Uterus (tissue), 4 donors: Measurements from ENCODE around the gene CRYZ. TPM values are rescaled to one million over a fixed set of nuclear protein-coding genes. Genes with fewer than 3 reads are reported as not detected.
A peak's percentile ranks its signal among the peaks of the same experiment; 100 is the strongest.

Experiments
- DNase-seq, 2 donors: peaks; one replicate each; pipeline ENCODE4 v3.0.0-alpha.2; 2019 to 2020
- H3K27ac ChIP-seq, 2 donors: fragments of 200-600 bp; sonication (generic); 1 replicate in 1 of 2; 2 replicates in 1 of 2; pipeline ENCODE4 v1.5.1; 2016 to 2018
- H3K27me3 ChIP-seq, 2 donors: fragments of 200-600 bp; sonication (generic); one replicate each; pipeline ENCODE4 v1.5.1; 2018 to 2019; ENCODE audit warnings: control low read depth in 1 of 2
- H3K36me3 ChIP-seq, 2 donors: fragments of 200-600 bp; sonication (generic); one replicate each; pipeline ENCODE4 v1.5.1; 2019; ENCODE audit warnings: control low read depth in 1 of 2
- H3K4me1 ChIP-seq, 2 donors: fragments of 200-600 bp; sonication (generic); one replicate each; pipeline ENCODE4 v1.5.1; 2018 to 2019; ENCODE audit warnings: control low read depth in 1 of 2
- H3K4me3 ChIP-seq, 2 donors: fragments of 200-600 bp; sonication (generic); 1 replicate in 1 of 2; 2 replicates in 1 of 2; pipeline ENCODE4 v1.5.1; 2018 to 2019; ENCODE audit warnings: mild to moderate bottlenecking in 1 of 2
- H3K9me3 ChIP-seq, 2 donors: fragments of 200-600 bp; sonication (generic); one replicate each; pipeline ENCODE4 v1.5.1; 2019; ENCODE audit warnings: control low read depth in 1 of 2
- POLR2A ChIP-seq, 2 donors: fragments of 450-650 bp; IDR thresholded peaks; one replicate each; pipeline ENCODE4 v1.6.1; 2016; ENCODE audit warnings: antibody characterized with exemption in 2 of 2, mild to moderate bottlenecking in 1 of 2, moderate library complexity in 1 of 2
- intact Hi-C: fragments of 100-400 bp; cut with DNase I; formaldehyde crosslinking; loops from one replicate; pipeline ENCODE4 v1.15.1; 2023; ENCODE audit warnings: low total_unique reads
- total RNA-seq, 4 donors: library from RNA; depleted of rRNA in 3 of 4; stranded (reverse); fragments of >200 nt in 3 of 4; gene quantifications; one replicate each; pipeline versions ENCODE4 v1.1.0 to v1.2.4, GENCODE V29; 2014 to 2023
- TF ChIP-seq, protein P1 (sequence below), 4 experiments: fragments of 200-600 bp in 2 of 4; fragments of 450-650 bp in 2 of 4; sonication (generic) in 2 of 4; IDR thresholded peaks; one replicate each; pipeline ENCODE4 v1.5.1; 2016 to 2019; ENCODE audit warnings: antibody characterized with exemption in 4 of 4, mild to moderate bottlenecking in 2 of 4, moderate library complexity in 1 of 4
- donor health status: DM: yes; HTN: yes; CAD: no.

Gene CRYZ
- total RNA-seq, 4 donors from 2014 or later: 22.4 to 53.7 (median 36.4) TPM

DNA sequence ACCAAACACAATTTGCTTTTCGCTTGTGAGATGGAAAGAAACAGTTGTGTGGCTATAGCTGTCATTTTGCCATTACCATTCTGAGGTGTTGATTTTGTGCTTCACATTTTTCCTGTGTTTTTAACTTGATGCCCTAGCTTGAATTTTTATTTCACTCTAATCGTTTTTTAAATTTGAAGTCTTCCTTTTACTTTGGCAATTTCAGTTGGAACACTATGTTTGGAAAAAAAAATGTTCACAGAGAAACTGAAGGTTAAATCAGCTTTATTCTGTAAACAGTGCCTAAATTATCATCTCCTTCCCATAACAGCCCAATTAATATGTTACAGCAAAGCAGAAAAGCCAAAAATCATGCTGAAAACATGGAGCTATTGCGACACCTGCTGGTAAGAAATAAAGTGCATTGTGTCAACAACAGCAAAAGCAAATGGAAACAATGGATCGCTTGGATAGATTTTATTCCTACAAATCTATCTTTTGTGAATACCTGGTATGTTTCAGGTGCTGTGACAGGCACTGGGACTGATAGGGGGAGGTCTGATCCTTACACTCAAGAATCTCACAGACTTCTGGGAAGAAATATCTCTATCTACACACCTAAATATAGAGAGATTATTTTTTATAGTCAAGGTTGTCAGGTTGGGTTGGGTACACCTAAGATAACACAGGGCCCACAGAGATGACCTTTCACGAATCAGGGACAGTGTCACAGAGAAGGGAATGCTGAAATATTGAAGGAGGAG, 43.1 kb downstream of the CRYZ start:
- Histone ChIP-seq H3K9me3 (no peaks in the 10 kb centered on the region), H3K4me3 (no peak overlapping the region), H3K36me3 (no peaks in the 10 kb centered on the region), H3K27me3 (no peaks in the 10 kb centered on the region), H3K4me1 (no peaks in the 10 kb centered on the region), H3K27ac (no peak overlapping the region)
- intact Hi-C loops: no loop called here
- TF ChIP-seq POLR2A (IDR thresholded peaks at IDR 0.05): no peak
- TF ChIP-seq, protein P1, sequence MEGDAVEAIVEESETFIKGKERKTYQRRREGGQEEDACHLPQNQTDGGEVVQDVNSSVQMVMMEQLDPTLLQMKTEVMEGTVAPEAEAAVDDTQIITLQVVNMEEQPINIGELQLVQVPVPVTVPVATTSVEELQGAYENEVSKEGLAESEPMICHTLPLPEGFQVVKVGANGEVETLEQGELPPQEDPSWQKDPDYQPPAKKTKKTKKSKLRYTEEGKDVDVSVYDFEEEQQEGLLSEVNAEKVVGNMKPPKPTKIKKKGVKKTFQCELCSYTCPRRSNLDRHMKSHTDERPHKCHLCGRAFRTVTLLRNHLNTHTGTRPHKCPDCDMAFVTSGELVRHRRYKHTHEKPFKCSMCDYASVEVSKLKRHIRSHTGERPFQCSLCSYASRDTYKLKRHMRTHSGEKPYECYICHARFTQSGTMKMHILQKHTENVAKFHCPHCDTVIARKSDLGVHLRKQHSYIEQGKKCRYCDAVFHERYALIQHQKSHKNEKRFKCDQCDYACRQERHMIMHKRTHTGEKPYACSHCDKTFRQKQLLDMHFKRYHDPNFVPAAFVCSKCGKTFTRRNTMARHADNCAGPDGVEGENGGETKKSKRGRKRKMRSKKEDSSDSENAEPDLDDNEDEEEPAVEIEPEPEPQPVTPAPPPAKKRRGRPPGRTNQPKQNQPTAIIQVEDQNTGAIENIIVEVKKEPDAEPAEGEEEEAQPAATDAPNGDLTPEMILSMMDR (IDR thresholded peaks at IDR 0.05): peak; percentile 70 to 86 (median 83)
- DNase-seq: peak; percentile 24 to 45

DNA sequence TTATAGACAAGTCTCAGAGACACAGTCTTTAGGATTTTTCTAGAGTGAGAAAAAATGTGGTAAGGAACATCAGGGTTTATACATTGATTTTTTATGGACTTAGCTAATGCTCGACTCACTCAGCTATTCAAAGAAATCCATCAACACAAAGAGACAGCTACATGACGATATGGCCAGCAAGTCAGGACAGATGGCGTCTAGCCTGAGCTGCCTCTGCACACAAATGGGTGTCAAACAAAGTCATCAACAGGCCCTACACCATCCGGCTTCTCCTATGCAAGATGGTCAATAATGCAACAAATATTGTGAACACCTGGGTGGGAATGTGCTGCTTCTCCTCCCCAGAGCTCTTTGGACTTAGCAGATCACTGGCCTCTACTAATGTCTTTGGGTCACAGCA, 45.9 kb downstream of the CRYZ start:
- H3K4me3 ChIP-seq: no peak overlapping the region
- intact Hi-C loops: no loop called here
- H3K9me3 ChIP-seq: no peaks in the 10 kb centered on the region
- H3K4me1 ChIP-seq: no peaks in the 10 kb centered on the region
- no peak for DNase-seq
- no peaks in the 10 kb centered on the region for H3K27me3 ChIP-seq
- H3K36me3 ChIP-seq: no peaks in the 10 kb centered on the region
- TF ChIP-seq, protein P1 (IDR thresholded peaks at IDR 0.05): no peak
- no peak for TF ChIP-seq POLR2A (IDR thresholded peaks at IDR 0.05)
- no peak overlapping the region for H3K27ac ChIP-seq

- no peak for TF ChIP-seq POLR2A (IDR thresholded peaks at IDR 0.05)
- TF ChIP-seq, protein P1 (IDR thresholded peaks at IDR 0.05): no peak
- Histone ChIP-seq H3K4me3 (no peak overlapping the region), H3K9me3 (no peaks in the 10 kb centered on the region), H3K36me3 (no peaks in the 10 kb centered on the region), H3K27me3 (no peaks in the 10 kb centered on the region), H3K27ac (no peak overlapping the region), H3K4me1 (no peaks in the 10 kb centered on the region)
- no peak for DNase-seq
- intact Hi-C loops: no loop called here
Measured at GRCh38 chr1:74684301-74684700, 48.5 kb downstream of the CRYZ start.

DNA sequence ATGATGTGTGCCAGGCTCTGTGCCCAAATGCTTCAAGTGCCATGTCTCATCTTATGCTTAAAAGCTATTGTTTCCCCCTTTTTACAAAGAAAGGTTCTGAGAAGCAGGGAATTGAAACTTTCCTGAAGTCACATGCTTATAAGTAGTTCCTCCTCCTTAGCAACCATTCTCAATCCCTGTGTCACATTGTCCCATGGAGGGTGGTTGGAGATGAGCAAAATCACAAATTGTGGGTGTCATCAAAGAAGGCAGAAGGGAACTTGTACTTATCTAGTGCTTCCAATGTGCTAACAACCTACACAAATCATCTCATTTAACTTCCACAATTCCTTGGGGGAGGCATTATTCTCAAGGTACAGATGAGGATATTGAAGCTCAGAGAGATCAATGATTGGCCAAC, 49.2 kb downstream of the CRYZ start:
- no peak overlapping the region for H3K27ac ChIP-seq
- DNase-seq: no peak
- no peaks in the 10 kb centered on the region for H3K36me3 ChIP-seq
- intact Hi-C loops: no loop called here
- TF ChIP-seq POLR2A (IDR thresholded peaks at IDR 0.05): no peak
- TF ChIP-seq, protein P1 (IDR thresholded peaks at IDR 0.05): no peak
- H3K4me1 ChIP-seq: no peaks in the 10 kb centered on the region
- no peak overlapping the region for H3K4me3 ChIP-seq
- H3K9me3 ChIP-seq: no peaks in the 10 kb centered on the region
- H3K27me3 ChIP-seq: no peaks in the 10 kb centered on the region

DNA sequence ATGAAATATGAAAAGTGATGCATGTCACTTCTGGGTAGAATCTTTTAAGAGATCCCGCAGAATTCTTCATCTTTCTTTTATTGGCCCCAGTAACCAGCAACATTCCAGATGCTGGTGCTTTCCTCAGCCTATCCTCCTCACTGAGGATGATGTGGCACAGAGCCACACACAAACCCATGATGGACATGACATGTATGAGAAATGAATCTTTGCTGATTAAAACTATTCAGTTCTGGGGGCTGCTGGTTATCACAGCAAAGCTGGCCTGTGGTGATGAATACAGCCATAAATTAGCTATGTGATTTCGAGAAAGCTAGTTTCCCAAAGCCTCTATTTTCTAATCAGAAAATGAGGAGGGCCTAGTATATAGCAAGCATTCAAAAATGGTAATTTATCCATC, 51.0 kb downstream of the CRYZ start:
- H3K36me3 ChIP-seq: no peaks in the 10 kb centered on the region
- H3K27me3 ChIP-seq: no peaks in the 10 kb centered on the region
- no peaks in the 10 kb centered on the region for H3K4me1 ChIP-seq
- intact Hi-C loops: no loop called here
- TF ChIP-seq, protein P1 (IDR thresholded peaks at IDR 0.05): no peak
- TF ChIP-seq POLR2A (IDR thresholded peaks at IDR 0.05): no peak
- H3K27ac ChIP-seq: no peak overlapping the region
- DNase-seq: no peak
- no peak overlapping the region for H3K4me3 ChIP-seq
- no peaks in the 10 kb centered on the region for H3K9me3 ChIP-seq
